HepG2 (cell line): ENCODE data around the gene CSNK2B. TPM values are rescaled to one million over a fixed set of nuclear protein-coding genes. Genes with fewer than 3 reads are reported as not detected.

Experiments
- ARNT2 ChIP-seq: sonication (generic); formaldehyde crosslinking; IDR thresholded peaks from 2 replicates; pipeline ENCODE4 v1.8.0; 2022; ENCODE audit warnings: mild to moderate bottlenecking, low read depth, missing genetic modification reagents, moderate library complexity
- CCAR2 ChIP-seq: fragments of 200-400 bp; formaldehyde crosslinking; optimal IDR thresholded peaks from 2 replicates; pipeline ENCODE3; 2018; ENCODE audit warnings: low read depth, mild to moderate bottlenecking, low read length, moderate library complexity
- CHCHD3 ChIP-seq: sonication (generic); formaldehyde crosslinking; IDR thresholded peaks from 2 replicates; pipeline ENCODE4 v1.8.0; 2022; ENCODE audit warnings: mild to moderate bottlenecking, missing genetic modification reagents, moderate library complexity
- ERF ChIP-seq: IDR thresholded peaks from 2 replicates; pipeline ENCODE4 v1.6.1; 2018; ENCODE audit warnings: missing biosample characterization, missing genetic modification reagents
- FOXO1 ChIP-seq: sonication (generic); formaldehyde crosslinking; IDR thresholded peaks from 2 replicates; pipeline ENCODE4 v1.4.0; 2020; ENCODE audit warnings: missing genetic modification reagents
- FOXP1 ChIP-seq, 2 experiments: fragments of 450-650 bp in 1 of 2; IDR thresholded peaks; 2 replicates each; pipeline ENCODE4 v1.6.1; 2017 to 2018; ENCODE audit warnings: antibody characterized with exemption in 1 of 2
- GLI4 ChIP-seq: sonication (generic); formaldehyde crosslinking; IDR thresholded peaks from 2 replicates; pipeline ENCODE4 v1.5.1; 2020; ENCODE audit warnings: missing genetic modification reagents, mild to moderate bottlenecking, moderate library complexity, borderline replicate concordance
- MAF1 ChIP-seq: sonication (generic); formaldehyde crosslinking; IDR thresholded peaks from 2 replicates; pipeline ENCODE4 v1.5.0; 2020; ENCODE audit warnings: missing genetic modification reagents, borderline replicate concordance
- MAFK ChIP-seq, 2 experiments: IDR thresholded peaks in 1 of 2; conservative IDR thresholded peaks in 1 of 2; 2 replicates each; pipeline ENCODE4 v1.6.1; 2011; ENCODE audit warnings: improper control_type of control experiment in 2 of 2, low read length in 2 of 2
- MLLT10 ChIP-seq: sonication (generic); formaldehyde crosslinking; IDR thresholded peaks from 2 replicates; pipeline ENCODE4 v1.4.0; 2020; ENCODE audit warnings: missing genetic modification reagents
- MTF2 ChIP-seq: sonication (generic); formaldehyde crosslinking; IDR thresholded peaks from 2 replicates; pipeline ENCODE4 v1.5.0; 2020; ENCODE audit warnings: missing genetic modification reagents, borderline replicate concordance
- MXD4 ChIP-seq: IDR thresholded peaks from 2 replicates; pipeline ENCODE4 v1.6.1; 2016; ENCODE audit warnings: mild to moderate bottlenecking, missing biosample characterization, missing genetic modification reagents
- NFYB ChIP-seq: sonication (generic); formaldehyde crosslinking; IDR thresholded peaks from 2 replicates; pipeline ENCODE4 v1.4.0; 2020; ENCODE audit warnings: missing genetic modification reagents
- PAF1 ChIP-seq: IDR thresholded peaks from 2 replicates; pipeline ENCODE4 v1.6.1; 2016; ENCODE audit warnings: missing genetic modification reagents, missing compliant biosample characterization
- SATB2 ChIP-seq: sonication (generic); formaldehyde crosslinking; IDR thresholded peaks from 2 replicates; pipeline ENCODE4 v1.5.0; 2020; ENCODE audit warnings: missing genetic modification reagents
- STAT5B ChIP-seq: sonication (generic); formaldehyde crosslinking; IDR thresholded peaks from 2 replicates; pipeline ENCODE4 v1.4.0; 2020; ENCODE audit warnings: missing genetic modification reagents
- TAF1 ChIP-seq: sonication (generic); formaldehyde crosslinking; IDR thresholded peaks from 2 replicates; pipeline ENCODE4 v1.4.0; 2020; ENCODE audit warnings: missing genetic modification reagents
- TMF1 ChIP-seq: sonication (generic); formaldehyde crosslinking; IDR thresholded peaks from 2 replicates; pipeline ENCODE4 v1.8.1; 2022; ENCODE audit warnings: low read depth, missing genetic modification reagents
- ZKSCAN8 ChIP-seq: IDR thresholded peaks from 2 replicates; pipeline ENCODE4 v1.6.1; 2016; ENCODE audit warnings: borderline replicate concordance, missing genetic modification reagents, missing compliant biosample characterization
- ZNF263 ChIP-seq: sonication (generic); formaldehyde crosslinking; IDR thresholded peaks from 2 replicates; pipeline ENCODE4 v1.4.0; 2020; ENCODE audit warnings: missing genetic modification reagents
- ZNF841 ChIP-seq: sonication (generic); formaldehyde crosslinking; IDR thresholded peaks from 2 replicates; pipeline ENCODE4 v1.8.1; 2023; ENCODE audit warnings: missing genetic modification reagents, borderline replicate concordance
- ZSCAN20 ChIP-seq: sonication (generic); formaldehyde crosslinking; IDR thresholded peaks from 2 replicates; pipeline ENCODE4 v1.4.0; 2020; ENCODE audit warnings: missing genetic modification reagents, mild to moderate bottlenecking, borderline replicate concordance
- polyA plus RNA-seq, 8 experiments: library from polyadenylated mRNA; depleted of rRNA in 3 of 8; stranded (reverse) in 7 of 8; unstranded in 1 of 8; fragments of >200 nt; fragmentation: Illumina TruSeq in 4 of 8; extraction: Trizol in 4 of 8; gene quantifications; 2 replicates each; pipeline versions ENCODE4 v1.2.1 to v1.2.3, GENCODE V29; 2011 to 2016; ENCODE audit warnings: low read depth in 4 of 8, missing spikeins in 1 of 8, mixed read lengths in 1 of 8; ENCODE audit not compliant: insufficient read depth in 1 of 8
- total RNA-seq, 5 experiments: library from RNA; depleted of rRNA; stranded (reverse); fragments of >200 nt; fragmentation: Illumina TruSeq; extraction: Trizol; gene quantifications; 2 replicates each; pipeline ENCODE4 v1.2.3, GENCODE V29; 2016; ENCODE audit warnings: low read depth in 1 of 5
- TF ChIP-seq, protein P1 (sequence below): sonication (generic); formaldehyde crosslinking; conservative IDR thresholded peaks from 2 replicates; pipeline ENCODE4 v1.4.0; 2020; ENCODE audit warnings: mild to moderate bottlenecking, missing genetic modification reagents, moderate library complexity
- TF ChIP-seq, protein P2 (sequence below): sonication (generic); formaldehyde crosslinking; IDR thresholded peaks from 2 replicates; pipeline ENCODE4 v1.9.0; 2021; ENCODE audit warnings: missing genetic modification reagents, mild to moderate bottlenecking, borderline replicate concordance
- TF ChIP-seq, protein P3 (sequence below): sonication (generic); formaldehyde crosslinking; IDR thresholded peaks from 2 replicates; pipeline ENCODE4 v1.4.0; 2020; ENCODE audit warnings: missing genetic modification reagents, mild to moderate bottlenecking, borderline replicate concordance

The CSNK2B gene
- total and polyA plus RNA-seq, 2 of the 13 experiments (the other 11 are each of a cell fraction or from before 2014, with no cell fraction given) = 111 to 296 TPM

DNA sequence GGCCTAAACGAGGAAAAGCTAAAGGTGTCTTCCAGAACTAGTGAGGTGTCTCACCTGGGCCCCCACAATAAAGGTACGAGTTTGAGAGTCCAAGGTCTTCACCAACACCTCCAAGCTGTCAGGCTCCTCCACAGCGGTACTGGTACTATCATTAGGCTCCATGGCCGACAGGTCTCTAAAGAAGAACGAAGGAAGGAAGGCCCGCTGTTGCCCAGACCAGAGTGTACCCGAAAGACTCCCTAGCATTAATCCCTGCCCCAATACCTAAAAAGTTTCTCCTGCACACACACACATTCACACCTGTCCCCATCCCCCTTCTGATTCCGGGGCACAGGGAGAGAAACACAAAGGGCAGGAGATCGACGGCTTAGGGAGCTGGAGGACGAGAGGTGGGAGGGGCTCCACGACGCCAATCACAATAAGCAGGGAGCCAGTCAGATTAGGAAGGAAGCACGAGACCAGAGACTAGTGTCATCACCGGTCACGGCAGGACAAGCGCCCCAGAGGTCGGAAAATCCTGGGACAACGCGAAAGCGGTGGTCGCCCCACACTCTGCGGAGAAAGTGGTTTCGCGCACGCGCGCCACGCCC lies 14.2 kb upstream of the CSNK2B start (continued):
- TF ChIP-seq ZSCAN20 (CRISPR knock-in tag) (no peak), MLLT10 (CRISPR knock-in tag) (no peak), NFYB (CRISPR knock-in tag) (peak; percentile 59), MAFK (conservative IDR thresholded peaks at IDR 0.05 in 1 of 2, IDR thresholded peaks at IDR 0.05 in 1 of 2; ENCODE audit: low read length in 2 of 2) (no peak), MAF1 (CRISPR knock-in tag) (no peak), CCAR2 (no peak), SATB2 (no peak), ZNF263 (CRISPR knock-in tag) (no peak), ERF (0 out of 2 replicates have a peak, but pooled peaks have one; percentile 1), FOXP1 (IDR thresholded peaks at IDR 0.05) (no peak), FOXP1 (CRISPR knock-in tag; IDR thresholded peaks at IDR 0.05) (0 out of 2 replicates have a peak, but pooled peaks have one; percentile 3), MTF2 (CRISPR knock-in tag) (no peak), FOXO1 (CRISPR knock-in tag) (no peak; the same call in 1 of the 2 replicates), CHCHD3 (CRISPR knock-in tag) (0 out of 2 replicates have a peak, but pooled peaks have one; percentile 28), TMF1 (CRISPR knock-in tag) (no peak; the same call in 1 of the 2 replicates), GLI4 (CRISPR knock-in tag) (no peak), ZNF841 (CRISPR knock-in tag) (no peak), ARNT2 (CRISPR knock-in tag) (peak; percentile 22; the same call in 1 of the 2 replicates), MXD4 (CRISPR knock-in tag) (peak; percentile 7; the same call in 1 of the 2 replicates), PAF1 (no peak), ZKSCAN8 (no peak), STAT5B (CRISPR knock-in tag) (no peak), TAF1 (peak; percentile 58; the same call in 1 of the 2 replicates)
- TF ChIP-seq, protein P1, sequence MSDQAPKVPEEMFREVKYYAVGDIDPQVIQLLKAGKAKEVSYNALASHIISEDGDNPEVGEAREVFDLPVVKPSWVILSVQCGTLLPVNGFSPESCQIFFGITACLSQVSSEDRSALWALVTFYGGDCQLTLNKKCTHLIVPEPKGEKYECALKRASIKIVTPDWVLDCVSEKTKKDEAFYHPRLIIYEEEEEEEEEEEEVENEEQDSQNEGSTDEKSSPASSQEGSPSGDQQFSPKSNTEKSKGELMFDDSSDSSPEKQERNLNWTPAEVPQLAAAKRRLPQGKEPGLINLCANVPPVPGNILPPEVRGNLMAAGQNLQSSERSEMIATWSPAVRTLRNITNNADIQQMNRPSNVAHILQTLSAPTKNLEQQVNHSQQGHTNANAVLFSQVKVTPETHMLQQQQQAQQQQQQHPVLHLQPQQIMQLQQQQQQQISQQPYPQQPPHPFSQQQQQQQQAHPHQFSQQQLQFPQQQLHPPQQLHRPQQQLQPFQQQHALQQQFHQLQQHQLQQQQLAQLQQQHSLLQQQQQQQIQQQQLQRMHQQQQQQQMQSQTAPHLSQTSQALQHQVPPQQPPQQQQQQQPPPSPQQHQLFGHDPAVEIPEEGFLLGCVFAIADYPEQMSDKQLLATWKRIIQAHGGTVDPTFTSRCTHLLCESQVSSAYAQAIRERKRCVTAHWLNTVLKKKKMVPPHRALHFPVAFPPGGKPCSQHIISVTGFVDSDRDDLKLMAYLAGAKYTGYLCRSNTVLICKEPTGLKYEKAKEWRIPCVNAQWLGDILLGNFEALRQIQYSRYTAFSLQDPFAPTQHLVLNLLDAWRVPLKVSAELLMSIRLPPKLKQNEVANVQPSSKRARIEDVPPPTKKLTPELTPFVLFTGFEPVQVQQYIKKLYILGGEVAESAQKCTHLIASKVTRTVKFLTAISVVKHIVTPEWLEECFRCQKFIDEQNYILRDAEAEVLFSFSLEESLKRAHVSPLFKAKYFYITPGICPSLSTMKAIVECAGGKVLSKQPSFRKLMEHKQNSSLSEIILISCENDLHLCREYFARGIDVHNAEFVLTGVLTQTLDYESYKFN (CRISPR knock-in tag) = no peak
- TF ChIP-seq, protein P2, sequence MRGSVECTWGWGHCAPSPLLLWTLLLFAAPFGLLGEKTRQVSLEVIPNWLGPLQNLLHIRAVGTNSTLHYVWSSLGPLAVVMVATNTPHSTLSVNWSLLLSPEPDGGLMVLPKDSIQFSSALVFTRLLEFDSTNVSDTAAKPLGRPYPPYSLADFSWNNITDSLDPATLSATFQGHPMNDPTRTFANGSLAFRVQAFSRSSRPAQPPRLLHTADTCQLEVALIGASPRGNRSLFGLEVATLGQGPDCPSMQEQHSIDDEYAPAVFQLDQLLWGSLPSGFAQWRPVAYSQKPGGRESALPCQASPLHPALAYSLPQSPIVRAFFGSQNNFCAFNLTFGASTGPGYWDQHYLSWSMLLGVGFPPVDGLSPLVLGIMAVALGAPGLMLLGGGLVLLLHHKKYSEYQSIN (CRISPR knock-in tag) = no peak
- TF ChIP-seq, protein P3, sequence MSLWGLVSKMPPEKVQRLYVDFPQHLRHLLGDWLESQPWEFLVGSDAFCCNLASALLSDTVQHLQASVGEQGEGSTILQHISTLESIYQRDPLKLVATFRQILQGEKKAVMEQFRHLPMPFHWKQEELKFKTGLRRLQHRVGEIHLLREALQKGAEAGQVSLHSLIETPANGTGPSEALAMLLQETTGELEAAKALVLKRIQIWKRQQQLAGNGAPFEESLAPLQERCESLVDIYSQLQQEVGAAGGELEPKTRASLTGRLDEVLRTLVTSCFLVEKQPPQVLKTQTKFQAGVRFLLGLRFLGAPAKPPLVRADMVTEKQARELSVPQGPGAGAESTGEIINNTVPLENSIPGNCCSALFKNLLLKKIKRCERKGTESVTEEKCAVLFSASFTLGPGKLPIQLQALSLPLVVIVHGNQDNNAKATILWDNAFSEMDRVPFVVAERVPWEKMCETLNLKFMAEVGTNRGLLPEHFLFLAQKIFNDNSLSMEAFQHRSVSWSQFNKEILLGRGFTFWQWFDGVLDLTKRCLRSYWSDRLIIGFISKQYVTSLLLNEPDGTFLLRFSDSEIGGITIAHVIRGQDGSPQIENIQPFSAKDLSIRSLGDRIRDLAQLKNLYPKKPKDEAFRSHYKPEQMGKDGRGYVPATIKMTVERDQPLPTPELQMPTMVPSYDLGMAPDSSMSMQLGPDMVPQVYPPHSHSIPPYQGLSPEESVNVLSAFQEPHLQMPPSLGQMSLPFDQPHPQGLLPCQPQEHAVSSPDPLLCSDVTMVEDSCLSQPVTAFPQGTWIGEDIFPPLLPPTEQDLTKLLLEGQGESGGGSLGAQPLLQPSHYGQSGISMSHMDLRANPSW (CRISPR knock-in tag) = no peak
